GM18502 (cell line): ENCODE data around the gene TGFB1I1.
"Not testable (repeated sequence)": the region's sequence is repeated elsewhere in the genome, so short reads cannot be mapped to it uniquely, and the experiment has no call there.

Experiments
- ATAC-seq: cut with Tn5 transposase; IDR thresholded peaks from one replicate; pipeline ENCODE4 v1.9.1; 2021; ENCODE audit warnings: mild to moderate bottlenecking; ENCODE audit not compliant: unreplicated experiment, poor library complexity

Gene TGFB1I1

GRCh38 chr16:31471875-31472708, at the start of gene TGFB1I1:
Gene TGFB1I1, plus strand, starts transcription at chr16:31472152. Its CDS starts 37 bp downstream, at chr16:31472189.
- no peak for ATAC-seq

GRCh38 chr16:31423241-31423640, 48.7 kb upstream of the TGFB1I1 start:
- ATAC-seq: no peak

DNA sequence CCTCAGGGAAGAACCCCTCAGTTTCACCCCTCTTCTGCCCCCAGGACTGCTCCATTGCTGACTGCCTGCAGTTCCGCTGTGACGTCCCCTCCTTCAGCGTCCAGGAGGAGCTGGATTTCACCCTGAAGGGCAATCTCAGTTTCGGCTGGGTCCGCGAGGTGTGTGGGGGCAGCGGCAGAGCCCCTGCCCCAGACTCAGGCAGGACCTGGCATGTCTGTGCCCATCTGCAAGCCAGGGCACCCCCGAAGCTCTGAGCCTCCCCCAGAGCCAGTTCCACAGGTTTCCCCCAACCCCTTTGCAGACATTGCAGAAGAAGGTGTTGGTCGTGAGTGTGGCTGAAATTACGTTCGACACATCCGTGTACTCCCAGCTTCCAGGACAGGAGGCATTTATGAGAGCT, 48.2 kb upstream of the TGFB1I1 start:
- no peak for ATAC-seq

- ATAC-seq: no peak
Measured at GRCh38 chr16:31427441-31428278, 44.3 kb upstream of the TGFB1I1 start.

DNA sequence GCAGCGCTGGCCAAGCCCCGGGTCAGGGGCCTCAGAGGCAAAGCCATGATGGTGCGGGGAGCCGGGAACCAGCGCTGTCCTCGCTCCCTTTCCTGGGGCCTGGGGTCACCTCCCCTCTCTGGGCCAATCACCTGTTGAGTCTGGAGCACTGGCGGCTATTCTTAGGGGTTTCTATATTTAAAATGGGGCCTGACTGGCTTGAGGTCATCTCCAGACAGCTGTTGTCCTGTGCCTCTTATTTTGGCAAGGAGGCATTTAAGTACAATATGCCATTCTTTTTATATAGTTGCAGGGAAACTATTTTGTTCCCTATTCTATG, 43.7 kb upstream of the TGFB1I1 start, which contains the start of gene COX6A2:
Gene COX6A2 (minus strand): TSS at position 82 of the 319 bp plus-strand sequence. CDS start 35 bp downstream, at position 47.
- no peak for ATAC-seq

DNA sequence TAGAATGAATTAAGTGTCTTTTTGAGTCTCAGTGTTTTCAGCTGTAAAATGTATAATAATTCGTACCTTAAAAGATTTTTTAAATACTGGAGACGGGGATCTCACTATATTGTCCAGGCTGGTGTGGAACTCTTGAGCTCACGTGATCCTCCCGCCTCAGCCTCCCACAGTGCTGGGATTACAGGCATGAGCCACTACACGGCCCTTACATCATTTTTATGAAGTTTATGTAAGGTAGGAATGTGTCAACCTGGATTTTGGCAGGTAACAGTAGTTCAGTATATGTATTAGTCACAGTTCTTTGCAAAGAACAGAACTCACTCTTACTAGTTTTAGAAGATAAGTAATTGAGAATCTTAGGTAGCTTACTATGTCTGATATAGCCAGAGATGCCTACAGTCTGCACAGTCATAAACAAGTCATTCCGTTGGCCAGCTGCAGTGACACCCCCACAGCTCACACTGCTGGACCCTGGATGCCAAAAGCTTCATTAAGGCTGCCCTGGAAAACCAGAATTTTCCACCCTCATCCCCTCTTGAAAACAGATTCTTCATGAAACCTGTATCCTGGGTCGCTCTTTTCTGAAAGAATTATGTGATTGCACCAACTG, 43.2 kb upstream of the TGFB1I1 start:
- no peak for ATAC-seq

GRCh38 chr16:31429314-31429713, 42.6 kb upstream of the TGFB1I1 start:
- no peak for ATAC-seq

GRCh38 chr16:31429796-31430195, 42.2 kb upstream of the TGFB1I1 start:
- no peak for ATAC-seq

GRCh38 chr16:31430380-31431052, 41.4 kb upstream of the TGFB1I1 start:
- ATAC-seq: no peak

GRCh38 chr16:31435341-31436220, 36.4 kb upstream of the TGFB1I1 start:
- no peak for ATAC-seq

GRCh38 chr16:31436221-31437045, 35.5 kb upstream of the TGFB1I1 start:
- no peak for ATAC-seq

- ATAC-seq: no peak
Measured at GRCh38 chr16:31438414-31438813, 33.5 kb upstream of the TGFB1I1 start.

DNA sequence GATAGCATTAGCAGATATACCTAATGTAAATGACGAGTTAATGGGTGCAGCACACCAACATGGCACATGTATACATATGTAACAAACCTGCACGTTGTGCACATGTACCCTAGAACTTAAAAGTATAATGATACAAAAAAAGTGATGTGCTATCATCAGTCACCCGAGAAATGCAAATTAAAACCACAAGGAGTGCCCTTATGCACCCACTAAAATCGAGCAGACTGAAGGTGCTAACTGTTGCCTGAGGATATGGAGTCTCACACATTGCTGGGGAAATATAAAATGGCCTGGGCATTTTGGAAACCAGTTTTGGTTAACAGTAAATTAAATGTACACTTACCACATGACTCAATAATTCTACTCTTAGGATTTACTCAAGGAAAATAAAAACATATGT, 32.9 kb upstream of the TGFB1I1 start:
- ATAC-seq: not testable (repeated sequence)

DNA sequence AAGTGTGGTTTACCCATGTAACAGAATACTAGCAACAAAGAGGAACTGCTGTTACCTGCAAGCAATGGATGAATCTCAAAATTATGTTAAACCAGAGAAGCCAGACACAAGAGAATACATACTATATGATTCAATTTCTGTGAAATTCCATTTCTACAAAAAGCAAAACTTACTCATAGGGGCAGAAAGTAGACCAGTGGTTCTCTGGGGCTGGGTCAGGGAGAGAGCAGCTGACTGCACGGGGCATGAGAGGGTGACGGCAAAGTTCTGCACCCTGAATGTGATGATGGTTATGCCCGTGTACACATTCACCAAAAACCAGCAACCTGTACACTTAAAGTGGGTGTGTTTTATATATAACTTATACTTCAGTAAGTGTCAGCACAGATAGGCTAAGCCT, 32.4 kb upstream of the TGFB1I1 start:
- no peak for ATAC-seq

GRCh38 chr16:31440516-31441184, 31.3 kb upstream of the TGFB1I1 start:
- no peak for ATAC-seq

DNA sequence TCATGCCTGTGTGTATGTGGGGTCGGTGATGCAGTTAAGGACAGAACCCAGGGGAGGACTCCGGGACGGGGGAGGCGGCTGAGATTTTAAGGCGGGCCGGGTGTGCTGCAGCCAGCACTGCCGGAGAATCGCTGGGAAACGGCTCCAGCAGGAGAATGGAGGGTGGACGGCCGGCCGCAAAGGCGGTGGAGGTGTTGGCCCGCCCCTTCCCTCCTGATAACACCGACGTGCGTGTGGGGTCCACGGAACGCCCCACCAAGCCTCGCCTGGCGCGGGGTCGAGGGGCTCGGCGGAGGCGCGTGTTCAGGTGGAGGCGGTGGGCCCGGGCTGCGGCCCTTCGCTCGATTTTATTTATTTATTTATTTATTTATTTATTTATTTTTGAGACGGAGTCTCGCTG, 30.0 kb upstream of the TGFB1I1 start:
- ATAC-seq: no peak

GRCh38 chr16:31445931-31446330, 26.0 kb upstream of the TGFB1I1 start:
- not testable (repeated sequence) for ATAC-seq

GRCh38 chr16:31451201-31451600, 20.8 kb upstream of the TGFB1I1 start:
- ATAC-seq: no peak
